ENCODE results near the gene ZNF592. TPM values are rescaled to one million over a fixed set of nuclear protein-coding genes. Genes with fewer than 3 reads are reported as not detected.
"Not testable (repeated sequence)": the region's sequence is repeated elsewhere in the genome, so short reads cannot be mapped to it uniquely, and the experiment has no call there.

The ZNF592 gene
- total and polyA plus RNA-seq, 7 experiments from 2014 or later = 4.9 to 39.0 (median 37.2) TPM

- POLR2A ChIA-PET = interaction anchor here (0.7 to 1.9 kb wide), 3 partner anchors 39 to 141 kb away, joined by 4 to 6 read pairs (median 5); partner anchors contain the start of gene SEC11A
- intact Hi-C loops (cut with micrococcal nuclease); H3K4me3 ChIP-seq (ENCODE audit: low read length); H3K9me3 Mint-ChIP-seq; H3K27ac ChIP-seq (ENCODE audit: low read depth, low read length); H3K36me3 ChIP-seq (ENCODE audit: control insufficient read depth in 2 of 3, insufficient read depth in 3 of 3, low read length in 3 of 3); H3K27me3 Mint-ChIP-seq; CTCF ChIA-PET; H3K27me3 ChIP-seq (ENCODE audit: control insufficient read depth in 2 of 2, insufficient read depth in 2 of 2, low read length in 2 of 2); H3K9me3 ChIP-seq (ENCODE audit: control insufficient read depth in 2 of 3, low read length in 3 of 3); ATAC-seq; DNase-seq: not testable (repeated sequence)
- peaks cover 28 to 41% of the 10 kb centered on the region in 2 donors for H3K4me1 ChIP-seq (ENCODE audit: control insufficient read depth in 2 of 2, insufficient read depth in 2 of 2, low read length in 2 of 2)
- Mint-ChIP-seq H3K27ac (peak overlapping the region in 2 of 9 donors; percentile 15 to 75), H3K36me3 (peaks cover 5 to 18% (median 11%) of the 10 kb centered on the region in 5 donors), H3K4me3 (peak overlapping the region in 2 of 10 donors; percentile 43 to 45), H3K4me1 (peaks cover 42 to 64% (median 59%) of the 10 kb centered on the region in 7 donors)
Measured at GRCh38 chr15:84754889-84755288, 6.5 kb downstream of the ZNF592 start.

- Histone ChIP-seq H3K27me3 (ENCODE audit: control insufficient read depth in 2 of 2, insufficient read depth in 2 of 2, low read length in 2 of 2) (no peaks in the 10 kb centered on the region), H3K4me3 (ENCODE audit: low read length) (no peak overlapping the region), H3K4me1 (ENCODE audit: control insufficient read depth in 2 of 2, insufficient read depth in 2 of 2, low read length in 2 of 2) (peaks cover 28 to 42% of the 10 kb centered on the region in 2 donors), H3K27ac (ENCODE audit: low read depth, low read length) (no peak overlapping the region), H3K36me3 (ENCODE audit: control insufficient read depth in 2 of 3, insufficient read depth in 3 of 3, low read length in 3 of 3) (peaks cover 0 to 4% (median 0%) of the 10 kb centered on the region in 3 experiments), H3K9me3 (ENCODE audit: control insufficient read depth in 2 of 3, low read length in 3 of 3) (no peaks in the 10 kb centered on the region)
- CTCF ChIA-PET = interaction anchor here (0.6 to 1.1 kb wide), 2 partner anchors 10 to 40 kb away, joined by 3 read pairs; partner anchors contain the start of gene SEC11A
- Mint-ChIP-seq H3K4me3 (peak overlapping the region in 4 of 10 donors; percentile 6 to 20 (median 15)), H3K9me3 (no peaks in the 10 kb centered on the region), H3K36me3 (peaks cover 5 to 14% (median 11%) of the 10 kb centered on the region in 5 donors), H3K27me3 (no peaks in the 10 kb centered on the region), H3K27ac (peak overlapping the region in 8 of 9 donors; percentile 6 to 64 (median 46)), H3K4me1 (peaks cover 33 to 53% (median 49%) of the 10 kb centered on the region in 7 donors)
- ATAC-seq (peak; percentile 22), DNase-seq (no peak)
- POLR2A ChIA-PET = interaction anchor here (0.6 to 1.9 kb wide), 5 partner anchors 9 to 125 kb away, joined by 3 to 6 read pairs (median 4); partner anchors contain the start of gene SEC11A
- intact Hi-C loops (cut with micrococcal nuclease) = no loop called here
Measured at GRCh38 chr15:84755736-84756527, 7.5 kb downstream of the ZNF592 start.

- no peak overlapping the region for H3K27ac ChIP-seq (ENCODE audit: low read depth, low read length)
- Mint-ChIP-seq H3K27me3 (no peaks in the 10 kb centered on the region), H3K4me1 (peaks cover 19 to 30% (median 26%) of the 10 kb centered on the region in 7 donors), H3K9me3 (no peaks in the 10 kb centered on the region), H3K27ac (peak overlapping the region in 4 of 9 donors; percentile 66 to 92 (median 74)), H3K36me3 (peaks cover 0 to 2% (median 0%) of the 10 kb centered on the region in 5 donors), H3K4me3 (peak overlapping the region in 5 of 10 donors; percentile 23 to 56 (median 45))
- ChIA-PET CTCF (no interaction called here), POLR2A (no interaction called here)
- DNase-seq (no peak), ATAC-seq (no peak)
- H3K36me3 ChIP-seq (ENCODE audit: control insufficient read depth in 2 of 3, insufficient read depth in 3 of 3, low read length in 3 of 3) = peaks cover 0 to 4% (median 0%) of the 10 kb centered on the region in 3 experiments
- intact Hi-C loops (cut with micrococcal nuclease) = no loop called here
- H3K4me1 ChIP-seq (ENCODE audit: control insufficient read depth in 2 of 2, insufficient read depth in 2 of 2, low read length in 2 of 2) = peaks cover 24 to 50% of the 10 kb centered on the region in 2 donors
- H3K27me3 ChIP-seq (ENCODE audit: control insufficient read depth in 2 of 2, insufficient read depth in 2 of 2, low read length in 2 of 2) = no peaks in the 10 kb centered on the region
- no peaks in the 10 kb centered on the region for H3K9me3 ChIP-seq (ENCODE audit: control insufficient read depth in 2 of 3, low read length in 3 of 3)
- H3K4me3 ChIP-seq (ENCODE audit: low read length) = no peak overlapping the region
Measured at GRCh38 chr15:84759018-84759417, 10.6 kb downstream of the ZNF592 start.

- CTCF ChIA-PET = no interaction called here
- intact Hi-C loops (cut with micrococcal nuclease) = loop anchor here in 1 of 2 donors (5.0 kb wide), 1 partner anchor 173 kb away; no protein-coding TSS in a partner anchor
- no peak overlapping the region for H3K27ac Mint-ChIP-seq
- Histone ChIP-seq H3K27me3 (ENCODE audit: control insufficient read depth in 2 of 2, insufficient read depth in 2 of 2, low read length in 2 of 2) (no peaks in the 10 kb centered on the region), H3K36me3 (ENCODE audit: control insufficient read depth in 2 of 3, insufficient read depth in 3 of 3, low read length in 3 of 3) (peaks cover 0 to 5% (median 4%) of the 10 kb centered on the region in 3 experiments), H3K4me3 (ENCODE audit: low read length) (no peak overlapping the region), H3K4me1 (ENCODE audit: control insufficient read depth in 2 of 2, insufficient read depth in 2 of 2, low read length in 2 of 2) (peaks cover 24 to 46% of the 10 kb centered on the region in 2 donors), H3K9me3 (ENCODE audit: control insufficient read depth in 2 of 3, low read length in 3 of 3) (no peaks in the 10 kb centered on the region), H3K27ac (ENCODE audit: low read depth, low read length) (no peak overlapping the region)
- H3K9me3 Mint-ChIP-seq = no peaks in the 10 kb centered on the region
- H3K4me3 Mint-ChIP-seq = no peak overlapping the region
- POLR2A ChIA-PET = interaction anchor here (0.6 to 1.9 kb wide), 2 partner anchors 43 to 80 kb away, joined by 3 to 7 read pairs; no protein-coding TSS in a partner anchor
- ATAC-seq (no peak), DNase-seq (no peak)
- peaks cover 13 to 30% (median 19%) of the 10 kb centered on the region in 7 donors for H3K4me1 Mint-ChIP-seq
- H3K36me3 Mint-ChIP-seq = peaks cover 3 to 7% (median 6%) of the 10 kb centered on the region in 5 donors
- H3K27me3 Mint-ChIP-seq = no peaks in the 10 kb centered on the region
Measured at GRCh38 chr15:84760219-84760618, 11.8 kb downstream of the ZNF592 start.

GRCh38 chr15:84761607-84762131, 13.3 kb downstream of the ZNF592 start:
- Histone ChIP-seq H3K27ac (ENCODE audit: low read depth, low read length) (peak overlapping the region; percentile 51), H3K4me3 (ENCODE audit: low read length) (no peak overlapping the region), H3K36me3 (ENCODE audit: control insufficient read depth in 2 of 3, insufficient read depth in 3 of 3, low read length in 3 of 3) (peaks cover 0 to 13% (median 0%) of the 10 kb centered on the region in 3 experiments), H3K4me1 (ENCODE audit: control insufficient read depth in 2 of 2, insufficient read depth in 2 of 2, low read length in 2 of 2) (peaks cover 24 to 36% of the 10 kb centered on the region in 2 donors), H3K9me3 (ENCODE audit: control insufficient read depth in 2 of 3, low read length in 3 of 3) (no peaks in the 10 kb centered on the region), H3K27me3 (ENCODE audit: control insufficient read depth in 2 of 2, insufficient read depth in 2 of 2, low read length in 2 of 2) (no peaks in the 10 kb centered on the region)
- POLR2A ChIA-PET = interaction anchor here (0.6 to 1.9 kb wide), 2 partner anchors 24 to 45 kb away, joined by 3 to 7 read pairs; no protein-coding TSS in a partner anchor
- Mint-ChIP-seq H3K9me3 (no peaks in the 10 kb centered on the region), H3K36me3 (peaks cover 7 to 15% (median 12%) of the 10 kb centered on the region in 5 donors), H3K4me3 (no peak overlapping the region), H3K27me3 (no peaks in the 10 kb centered on the region), H3K27ac (no peak overlapping the region), H3K4me1 (peaks cover 5 to 24% (median 12%) of the 10 kb centered on the region in 7 donors)
- ATAC-seq = peak; percentile 37
- peak in 6 of 9 donors; percentile 14 to 42 (median 31) for DNase-seq
- CTCF ChIA-PET = no interaction called here
- intact Hi-C loops (cut with micrococcal nuclease) = loop anchor here (1.0 to 5.0 kb wide), 4 partner anchors 13 to 174 kb away; partner anchors contain the start of gene ZNF592 (in 1 of the 2)

GRCh38 chr15:84762840-84763572, 14.6 kb downstream of the ZNF592 start:
- Histone ChIP-seq H3K9me3 (ENCODE audit: control insufficient read depth in 2 of 3, low read length in 3 of 3) (no peaks in the 10 kb centered on the region), H3K27me3 (ENCODE audit: control insufficient read depth in 2 of 2, insufficient read depth in 2 of 2, low read length in 2 of 2) (no peaks in the 10 kb centered on the region), H3K4me1 (ENCODE audit: control insufficient read depth in 2 of 2, insufficient read depth in 2 of 2, low read length in 2 of 2) (peaks cover 24 to 36% of the 10 kb centered on the region in 2 donors), H3K36me3 (ENCODE audit: control insufficient read depth in 2 of 3, insufficient read depth in 3 of 3, low read length in 3 of 3) (peaks cover 0 to 26% (median 0%) of the 10 kb centered on the region in 3 experiments), H3K4me3 (ENCODE audit: low read length) (no peak overlapping the region), H3K27ac (ENCODE audit: low read depth, low read length) (no peak overlapping the region)
- no peaks in the 10 kb centered on the region for H3K27me3 Mint-ChIP-seq
- POLR2A ChIA-PET = interaction anchor here (0.9 kb wide), 1 partner anchor 109 kb away, joined by 4 read pairs; the partner anchor contains the start of gene WDR73
- H3K4me1 Mint-ChIP-seq = peaks cover 5 to 20% (median 10%) of the 10 kb centered on the region in 7 donors
- H3K9me3 Mint-ChIP-seq = no peaks in the 10 kb centered on the region
- no peak overlapping the region for H3K4me3 Mint-ChIP-seq
- H3K27ac Mint-ChIP-seq = no peak overlapping the region
- CTCF ChIA-PET = interaction anchor here (0.6 to 0.8 kb wide), 2 partner anchors 11 to 75 kb away, joined by 4 to 5 read pairs; no protein-coding TSS in a partner anchor
- intact Hi-C loops (cut with micrococcal nuclease) = loop anchor here in 1 of 2 donors (2.0 to 5.0 kb wide), 2 partner anchors 14 to 176 kb away; partner anchors contain the start of gene ZNF592
- no peak for DNase-seq
- no peak for ATAC-seq
- peaks cover 7 to 17% (median 15%) of the 10 kb centered on the region in 5 donors for H3K36me3 Mint-ChIP-seq

Data from naive thymus-derived CD4-positive, alpha-beta T cell (primary cell).